Cardiac muscle cell (in vitro differentiated cells and primary cell): ENCODE data around the gene DENND5B. TPM values are rescaled to one million over a fixed set of nuclear protein-coding genes. Genes with fewer than 3 reads are reported as not detected.
A peak's percentile ranks its signal among the peaks of the same experiment; 100 is the strongest.
"Not testable (repeated sequence)": the region's sequence is repeated elsewhere in the genome, so short reads cannot be mapped to it uniquely, and the experiment has no call there.

ENCODE experiments used
- DNase-seq, 2 donors: peaks; one replicate each; pipeline versions ENCODE4 v3.0.0 to v3.0.0-alpha.2; 2010 to 2017; ENCODE audit warnings: low read depth in 1 of 2, low spot score in 1 of 2
- H3K27ac ChIP-seq: fragments of 200-600 bp; sonication (generic); 2 replicates; pipeline ENCODE4 v1.5.1; 2016
- H3K27me3 ChIP-seq: fragments of 200-600 bp; sonication (generic); 2 replicates; pipeline ENCODE4 v1.6.0; 2016; ENCODE audit warnings: control low read depth
- H3K36me3 ChIP-seq: fragments of 200-600 bp; sonication (generic); 2 replicates; pipeline ENCODE4 v1.5.1; 2016; ENCODE audit warnings: control low read depth
- H3K4me1 ChIP-seq: fragments of 200-600 bp; sonication (generic); 2 replicates; pipeline ENCODE4 v1.8.1; 2017; ENCODE audit warnings: low read depth, mild to moderate bottlenecking, mixed run types
- H3K4me3 ChIP-seq: fragments of 200-600 bp; sonication (generic); 2 replicates; pipeline ENCODE4 v1.5.1; 2016; ENCODE audit warnings: mild to moderate bottlenecking
- H3K9me3 ChIP-seq: fragments of 200-600 bp; sonication (generic); 2 replicates; pipeline ENCODE4 v1.5.1; 2017; ENCODE audit warnings: low read depth, mild to moderate bottlenecking, control low read depth
- CTCF ChIP-seq: IDR thresholded peaks from 2 replicates; pipeline ENCODE4 v1.5.1; 2012; ENCODE audit warnings: low read depth, mild to moderate bottlenecking, low read length
- polyA plus RNA-seq: library from polyadenylated mRNA; unstranded; fragments of >200 nt; fragmentation: Nextera tagmentation; extraction: Ambion mirVana; gene quantifications from 2 replicates; pipeline ENCODE4 v1.2.1, GENCODE V29; 2016
- total RNA-seq: library from RNA; depleted of rRNA; stranded (reverse); fragments of >200 nt; gene quantifications from 2 replicates; pipeline ENCODE4 v1.2.3, GENCODE V29; 2016

The DENND5B gene
- total and polyA plus RNA-seq, 2 experiments from 2014 or later = 40.4 to 121 TPM

GRCh38 chr12:31557707-31558106 is 33.2 kb downstream of the DENND5B start:
- H3K36me3 ChIP-seq = no peaks in the 10 kb centered on the region
- H3K4me3 ChIP-seq = no peak overlapping the region
- H3K4me1 ChIP-seq = no peaks in the 10 kb centered on the region
- no peak overlapping the region for H3K27ac ChIP-seq
- H3K9me3 ChIP-seq = no peaks in the 10 kb centered on the region
- H3K27me3 ChIP-seq = no peaks in the 10 kb centered on the region
- TF ChIP-seq CTCF = no peak
- no peak for DNase-seq

DNA sequence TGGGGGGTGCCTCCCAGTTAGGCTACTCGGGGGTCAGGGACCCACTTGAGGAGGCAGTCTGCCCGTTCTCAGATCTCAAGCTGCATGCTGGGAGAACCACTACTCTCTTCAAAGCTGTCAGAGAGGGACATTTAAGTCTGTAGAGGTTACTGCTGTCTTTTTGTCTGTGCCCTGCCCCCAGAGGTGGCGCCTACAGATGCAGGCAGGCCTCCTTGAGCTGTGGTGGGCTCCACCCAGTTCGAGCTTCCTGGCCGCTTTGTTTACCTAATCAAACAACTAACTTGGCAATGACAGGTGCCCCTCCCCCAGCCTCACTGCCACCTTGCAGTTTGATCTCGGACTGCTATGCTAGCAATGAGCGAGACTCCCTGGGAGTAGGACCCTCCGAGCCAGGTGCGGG is 35.5 kb downstream of the DENND5B start:
- not testable (repeated sequence) for H3K27ac ChIP-seq, DNase-seq, H3K4me3 ChIP-seq, H3K27me3 ChIP-seq, H3K9me3 ChIP-seq, H3K4me1 ChIP-seq, H3K36me3 ChIP-seq

- not testable (repeated sequence) for H3K27ac ChIP-seq, DNase-seq, H3K27me3 ChIP-seq
Measured at GRCh38 chr12:31550590-31550989, 40.3 kb downstream of the DENND5B start.

DNA sequence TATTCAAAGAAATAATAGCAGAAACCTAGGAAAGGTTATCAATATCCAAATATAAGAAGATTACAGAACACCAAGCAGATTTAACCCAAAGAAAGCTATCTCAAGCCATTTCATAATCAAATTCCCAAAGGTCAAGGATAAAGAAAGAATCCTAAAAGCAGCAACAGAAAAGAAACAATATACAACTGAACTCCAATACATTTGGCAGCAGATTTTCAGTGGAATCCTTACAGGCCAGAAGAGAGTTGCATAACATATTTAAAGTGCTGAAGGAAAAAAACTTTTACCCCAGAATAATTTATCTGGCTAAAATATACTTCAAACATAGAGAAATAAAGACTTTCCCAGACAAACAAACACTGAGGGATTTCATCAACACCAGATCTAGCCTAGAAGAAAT is 54.3 kb downstream of the DENND5B start:
- H3K4me3 ChIP-seq = no peak overlapping the region
- no peaks in the 10 kb centered on the region for H3K4me1 ChIP-seq
- no peak for TF ChIP-seq CTCF
- no peaks in the 10 kb centered on the region for H3K36me3 ChIP-seq
- no peaks in the 10 kb centered on the region for H3K27me3 ChIP-seq
- no peak overlapping the region for H3K27ac ChIP-seq
- H3K9me3 ChIP-seq = no peaks in the 10 kb centered on the region
- peak in 1 of 2 donors; percentile 58 for DNase-seq

More at GRCh38 chr12:31550590-31550989, 40.3 kb downstream of the DENND5B start:
- H3K4me1 ChIP-seq, H3K36me3 ChIP-seq, H3K4me3 ChIP-seq, H3K9me3 ChIP-seq: not testable (repeated sequence)

- H3K9me3 ChIP-seq = no peaks in the 10 kb centered on the region
Measured at GRCh38 chr12:31533470-31533869, 57.5 kb downstream of the DENND5B start.

DNA sequence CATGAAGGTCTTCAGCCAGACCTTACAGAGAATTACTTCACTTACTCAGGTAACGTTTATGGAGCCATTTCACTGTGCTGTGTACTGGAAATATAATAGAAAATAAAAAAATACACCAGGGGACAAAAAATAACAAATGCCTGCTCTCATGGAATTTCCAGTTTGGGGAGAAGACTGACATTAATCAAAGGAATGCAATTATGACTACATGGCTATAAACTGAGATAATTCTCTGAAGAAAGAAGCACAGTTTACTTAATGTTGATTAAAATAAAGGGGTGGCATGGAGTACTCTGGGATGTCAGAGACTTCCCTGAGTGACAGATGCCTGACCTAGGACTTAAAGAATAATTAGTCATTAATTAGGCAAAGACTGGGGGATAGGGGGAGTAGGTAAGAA is 59.0 kb downstream of the DENND5B start:
- H3K4me1 ChIP-seq = peaks cover 16% of the 10 kb centered on the region
- no peak overlapping the region for H3K27ac ChIP-seq
- no peaks in the 10 kb centered on the region for H3K9me3 ChIP-seq
- no peaks in the 10 kb centered on the region for H3K27me3 ChIP-seq
- DNase-seq = no peak
- no peaks in the 10 kb centered on the region for H3K36me3 ChIP-seq
- TF ChIP-seq CTCF = no peak
- H3K4me3 ChIP-seq = no peak overlapping the region

More at GRCh38 chr12:31533470-31533869, 57.5 kb downstream of the DENND5B start:
- TF ChIP-seq CTCF = no peak
- H3K4me3 ChIP-seq = no peak overlapping the region
- H3K36me3 ChIP-seq = no peaks in the 10 kb centered on the region
- no peak for DNase-seq
- peaks cover 13% of the 10 kb centered on the region for H3K4me1 ChIP-seq
- peak overlapping the region; percentile 32 for H3K27ac ChIP-seq
- H3K27me3 ChIP-seq = no peaks in the 10 kb centered on the region

DNA sequence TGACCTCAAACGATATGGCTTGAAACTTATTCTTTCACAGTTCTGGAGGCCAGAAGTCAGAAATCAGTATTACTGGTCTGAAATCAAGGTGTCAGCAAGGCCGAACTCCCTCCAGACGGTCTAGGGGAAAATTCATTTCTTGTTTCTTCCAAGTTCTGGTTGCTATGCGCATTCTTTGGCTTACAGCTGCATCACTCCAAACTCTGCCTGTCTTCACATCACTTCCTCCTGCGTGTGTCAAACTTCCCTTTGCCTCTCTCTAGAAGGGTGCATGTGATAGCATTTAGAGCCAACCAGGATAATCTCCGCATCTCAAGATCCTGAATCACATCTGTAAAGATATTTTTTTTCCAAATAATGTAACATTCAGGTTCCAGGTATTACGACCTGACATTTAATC is 62.8 kb downstream of the DENND5B start:
- Histone ChIP-seq H3K4me3 (no peak overlapping the region), H3K36me3 (no peaks in the 10 kb centered on the region), H3K9me3 (no peaks in the 10 kb centered on the region), H3K27me3 (no peaks in the 10 kb centered on the region), H3K27ac (no peak overlapping the region), H3K4me1 (peaks cover 30% of the 10 kb centered on the region)
- no peak for DNase-seq
- TF ChIP-seq CTCF = no peak
